ENCODE data around the gene KIF13A. TPM values are rescaled to one million over a fixed set of nuclear protein-coding genes. Genes with fewer than 3 reads are reported as not detected.

The KIF13A gene
- total and polyA plus RNA-seq, 4 donors: 4.3 to 28.1 (median 10.6) TPM

GRCh38 chr6:17998003-17998402 lies 10.6 kb upstream of the KIF13A start:
- no peaks in the 10 kb centered on the region for H3K4me1 ChIP-seq (ENCODE audit: control insufficient read depth in 4 of 4, insufficient read depth in 4 of 4, low read length in 3 of 4)
- no peaks in the 10 kb centered on the region for H3K36me3 ChIP-seq (ENCODE audit: control insufficient read depth in 4 of 4, insufficient read depth in 3 of 4, low read depth in 1 of 4, low read length in 3 of 4)
- TF ChIP-seq REST (IDR thresholded peaks at IDR 0.05) (no peak), YY1 (IDR thresholded peaks at IDR 0.05) (no peak), FOXA1 (IDR thresholded peaks at IDR 0.05) (no peak), RAD21 (IDR thresholded peaks at IDR 0.05) (no peak), CTCF (IDR thresholded peaks at IDR 0.05; ENCODE audit: low read depth, low read length, missing input control) (no peak), HNF4G (IDR thresholded peaks at IDR 0.05) (no peak), ZBTB33 (IDR thresholded peaks at IDR 0.05) (no peak), HNF4A (conservative IDR thresholded peaks at IDR 0.05) (no peak), EGR1 (IDR thresholded peaks at IDR 0.05; ENCODE audit: low read depth in 2 of 2) (no peak), NR2F2 (IDR thresholded peaks at IDR 0.05) (no peak), TAF1 (conservative IDR thresholded peaks at IDR 0.05) (no peak), SP1 (IDR thresholded peaks at IDR 0.05) (no peak), ATF3 (IDR thresholded peaks at IDR 0.05) (no peak), GABPA (IDR thresholded peaks at IDR 0.05 in 1 of 2, conservative IDR thresholded peaks at IDR 0.05 in 1 of 2) (no peak), MAX (IDR thresholded peaks at IDR 0.05) (no peak), FOXA2 (IDR thresholded peaks at IDR 0.05) (no peak), JUND (IDR thresholded peaks at IDR 0.05) (no peak), RXRA (IDR thresholded peaks at IDR 0.05) (no peak)
- WGBS: 84% methylated on average over 3 of the region's 3 CpGs
- no peak overlapping the region for H3K4me3 ChIP-seq (ENCODE audit: low read depth in 1 of 3, low read length in 3 of 3)
- DNase-seq (ENCODE audit: low spot score): no peak
- H3K27ac ChIP-seq (ENCODE audit: low read depth in 1 of 2, low read length in 2 of 2): no peak overlapping the region
- H3K27me3 ChIP-seq (ENCODE audit: control insufficient read depth in 4 of 4, insufficient read depth in 4 of 4, low read length in 3 of 4): no peaks in the 10 kb centered on the region
- H3K9ac ChIP-seq (ENCODE audit: low read depth in 1 of 2, low read length in 2 of 2): no peak overlapping the region
- no peaks in the 10 kb centered on the region for H3K9me3 ChIP-seq (ENCODE audit: control insufficient read depth in 4 of 4, low read length in 3 of 4)
